ENCODE results near the gene ANKRD6.
"Not testable (repeated sequence)": the region's sequence is repeated elsewhere in the genome, so short reads cannot be mapped to it uniquely, and the experiment has no call there.

The ANKRD6 gene

DNA sequence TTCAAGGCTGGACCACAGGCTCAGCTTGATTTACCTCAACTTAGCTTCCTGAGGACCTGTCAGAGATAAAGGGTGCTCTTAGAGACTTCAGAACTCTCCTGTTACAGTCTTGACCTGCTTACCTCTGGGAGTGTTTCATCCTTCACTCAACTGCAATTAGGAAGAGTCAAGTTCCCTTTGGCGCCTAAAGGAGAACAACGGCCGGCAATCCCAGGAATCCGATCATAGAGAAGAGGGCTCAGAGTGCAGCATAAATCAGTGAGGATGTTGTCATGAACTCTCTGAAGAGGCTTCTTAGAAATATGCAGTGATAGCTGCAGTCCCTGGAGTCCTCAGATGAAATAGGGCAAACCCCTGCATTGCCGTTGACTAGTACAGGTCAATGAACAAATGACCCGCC is 169.2 kb downstream of the ANKRD6 start:
- DNase-seq (ENCODE audit: low read depth in 2 of 2): no peak

DNA sequence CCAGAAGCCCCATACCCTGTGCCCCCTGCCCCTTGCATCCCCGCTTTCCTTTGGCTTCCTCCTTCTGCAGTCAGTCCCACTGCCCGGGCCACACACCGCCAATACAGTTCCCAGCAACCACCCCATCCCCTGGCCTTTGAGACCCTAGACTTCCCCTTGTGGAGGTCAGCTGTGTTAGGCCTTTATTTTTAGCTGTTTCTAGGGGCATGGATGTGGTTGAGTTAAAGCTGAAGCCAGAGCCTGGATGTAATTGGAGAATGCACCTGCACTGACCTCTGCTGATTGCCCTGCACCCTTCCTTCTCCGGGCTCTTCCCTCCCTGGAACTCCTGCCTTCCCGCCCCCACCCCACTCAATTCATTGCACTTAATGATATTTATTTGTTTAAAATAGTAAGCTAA is 171.7 kb downstream of the ANKRD6 start:
- no peak for DNase-seq (ENCODE audit: low read depth in 2 of 2)

DNA sequence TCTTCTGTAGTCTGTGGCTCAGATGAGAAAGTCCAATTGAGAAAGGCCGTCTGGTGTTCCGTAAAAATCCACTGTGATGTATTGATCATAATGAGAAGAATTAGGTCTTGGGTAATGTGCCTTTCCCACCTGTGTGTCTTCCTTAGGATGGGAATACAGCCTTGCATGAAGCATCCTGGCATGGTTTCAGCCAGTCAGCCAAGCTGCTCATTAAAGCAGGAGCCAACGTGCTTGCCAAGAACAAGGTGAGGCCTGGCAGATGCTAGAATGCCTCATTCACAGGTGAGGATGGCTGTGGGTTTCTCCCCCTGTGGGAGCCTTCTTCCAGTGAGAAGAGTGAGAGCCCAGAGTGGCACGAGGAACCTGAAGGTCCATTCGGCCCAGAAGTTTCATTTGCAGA is 172.9 kb downstream of the ANKRD6 start:
- no peak for DNase-seq (ENCODE audit: low read depth in 2 of 2)

DNA sequence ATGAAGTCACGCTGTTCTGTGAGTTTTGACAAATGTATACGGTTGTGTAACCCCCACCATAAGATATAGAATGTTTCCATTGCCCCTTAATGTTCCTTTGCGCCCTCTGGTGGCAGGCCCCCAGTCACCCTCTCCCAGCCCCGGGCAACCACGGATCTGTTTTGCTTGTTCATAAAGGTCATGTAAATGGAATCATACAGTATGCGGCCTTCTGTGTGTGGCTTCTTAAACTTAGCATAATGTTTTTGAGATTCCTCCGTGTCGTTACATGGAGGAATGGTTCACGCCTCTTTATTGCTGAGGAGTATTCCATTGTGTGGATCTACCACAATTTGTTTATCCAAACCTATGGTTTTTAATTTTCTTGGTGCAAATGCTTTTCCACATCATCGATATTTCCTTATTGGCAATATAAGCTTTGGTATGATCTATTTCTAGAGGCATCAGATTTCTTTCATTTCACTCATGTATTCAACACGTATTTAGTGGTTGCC is 177.2 kb downstream of the ANKRD6 start:
- DNase-seq (ENCODE audit: low read depth in 2 of 2): peak; percentile 64 to 73

DNA sequence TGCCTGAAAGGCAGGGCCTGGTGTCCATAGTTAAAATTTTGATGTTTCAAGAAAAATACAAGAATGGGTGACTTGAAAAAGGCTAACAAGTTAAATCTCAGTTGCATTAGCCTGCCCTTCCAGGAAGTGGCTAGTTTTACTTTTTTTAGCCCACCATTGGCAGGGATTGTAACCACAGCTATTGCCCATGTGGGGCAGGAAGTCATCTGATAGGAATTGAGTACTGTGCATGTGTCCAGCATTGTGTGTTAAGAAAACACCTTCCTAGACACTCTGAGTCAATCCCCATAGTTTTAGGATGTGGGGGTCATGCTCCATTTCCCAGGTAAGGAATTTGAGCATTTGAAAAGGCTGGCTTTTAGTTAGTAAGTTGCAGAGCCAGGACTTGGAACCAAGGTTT is 178.7 kb downstream of the ANKRD6 start:
- DNase-seq (ENCODE audit: low read depth in 2 of 2): no peak

DNA sequence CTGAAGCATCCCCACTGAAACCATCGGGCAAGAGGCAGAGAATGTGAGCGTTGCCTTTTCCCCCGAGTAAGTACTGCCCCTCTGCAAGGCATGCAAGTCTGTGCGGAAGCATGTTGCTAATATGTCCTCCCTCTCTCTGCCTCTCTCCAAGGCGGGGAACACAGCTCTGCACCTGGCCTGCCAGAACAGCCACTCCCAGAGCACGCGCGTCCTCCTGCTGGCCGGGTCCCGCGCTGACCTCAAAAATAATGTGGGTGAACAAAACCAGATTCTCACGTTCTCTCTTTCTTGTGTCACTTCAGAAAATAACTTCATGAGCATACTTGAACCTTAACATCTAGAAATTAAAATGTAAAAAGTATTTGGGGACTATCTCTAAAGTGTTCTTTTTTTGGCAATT is 179.2 kb downstream of the ANKRD6 start:
- no peak for DNase-seq (ENCODE audit: low read depth in 2 of 2)

DNA sequence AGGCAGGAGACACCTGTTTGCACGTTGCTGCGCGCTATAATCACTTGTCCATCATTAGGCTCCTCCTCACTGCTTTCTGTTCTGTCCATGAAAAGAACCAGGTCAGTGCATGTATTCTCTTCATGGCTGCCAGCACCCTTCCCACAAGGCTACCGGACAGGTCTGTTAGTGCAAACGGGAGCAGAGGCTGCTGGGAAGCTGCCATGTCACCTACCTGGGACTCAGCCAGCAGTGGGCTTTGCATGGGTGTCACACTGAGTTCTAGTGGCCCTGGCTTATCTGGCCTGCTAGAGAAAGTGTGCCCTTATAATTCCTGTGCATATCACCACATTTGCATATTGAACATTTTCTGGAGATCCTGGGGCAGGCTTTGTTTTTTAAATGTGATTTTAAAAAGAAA is 180.8 kb downstream of the ANKRD6 start:
- DNase-seq (ENCODE audit: low read depth in 2 of 2): no peak

DNA sequence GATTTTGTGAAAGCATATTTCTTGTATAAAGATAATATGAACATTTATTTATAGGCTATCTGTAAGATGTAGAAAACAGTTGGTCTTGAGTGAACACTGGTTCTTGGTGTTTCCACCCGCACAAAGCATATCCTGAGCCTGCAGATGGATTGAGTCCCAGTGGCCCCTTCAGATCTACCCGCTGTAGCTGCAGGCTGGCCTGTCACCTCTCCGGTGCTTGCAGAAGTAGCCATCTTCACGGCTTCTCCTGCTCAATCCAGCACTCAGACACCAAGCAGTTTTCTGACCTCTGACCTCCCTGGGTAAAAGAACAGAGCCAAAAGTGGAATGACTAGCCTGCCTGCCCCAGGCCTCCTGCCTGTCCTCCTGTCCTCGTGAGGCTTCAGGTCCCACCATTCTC is 182.9 kb downstream of the ANKRD6 start:
- DNase-seq (ENCODE audit: low read depth in 2 of 2): no peak

DNA sequence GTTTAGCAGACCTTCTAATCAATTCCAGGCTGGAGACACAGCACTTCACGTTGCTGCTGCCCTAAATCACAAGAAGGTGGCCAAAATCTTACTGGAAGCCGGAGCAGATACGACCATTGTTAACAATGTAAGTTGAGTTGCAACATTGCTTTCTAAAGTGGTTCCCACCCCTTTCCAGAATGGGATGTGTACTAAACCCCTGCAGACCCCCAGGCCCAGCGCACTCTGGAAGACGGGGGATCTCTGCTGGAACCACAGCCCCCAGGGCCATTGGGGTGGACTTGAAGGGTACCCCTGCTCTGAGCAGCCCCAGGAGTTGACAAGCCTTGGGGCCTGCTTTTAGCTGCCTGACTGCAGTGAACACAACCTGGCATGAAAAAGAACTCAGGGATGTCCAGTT is 183.6 kb downstream of the ANKRD6 start:
- DNase-seq (ENCODE audit: low read depth in 2 of 2): no peak

DNA sequence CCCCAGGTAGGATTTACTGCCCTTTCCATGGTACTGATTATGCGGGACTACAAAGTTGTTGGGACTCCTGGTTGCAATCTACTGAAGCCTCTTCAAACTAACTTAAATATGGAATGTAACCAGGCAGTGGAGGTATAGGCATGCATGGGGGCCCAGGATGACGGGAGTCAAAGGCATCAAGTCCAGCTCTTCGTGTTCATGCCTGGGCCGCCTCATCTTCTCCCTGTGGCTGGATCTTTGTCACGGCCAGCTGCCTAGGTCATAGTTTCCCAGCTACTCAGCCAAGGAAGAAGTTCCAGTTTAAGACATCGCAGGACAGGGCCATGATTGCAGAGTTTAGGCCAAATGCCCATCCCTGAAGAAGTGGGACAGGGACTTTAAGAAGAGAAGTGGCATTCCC is 185.1 kb downstream of the ANKRD6 start:
- DNase-seq (ENCODE audit: low read depth in 2 of 2): no peak

DNA sequence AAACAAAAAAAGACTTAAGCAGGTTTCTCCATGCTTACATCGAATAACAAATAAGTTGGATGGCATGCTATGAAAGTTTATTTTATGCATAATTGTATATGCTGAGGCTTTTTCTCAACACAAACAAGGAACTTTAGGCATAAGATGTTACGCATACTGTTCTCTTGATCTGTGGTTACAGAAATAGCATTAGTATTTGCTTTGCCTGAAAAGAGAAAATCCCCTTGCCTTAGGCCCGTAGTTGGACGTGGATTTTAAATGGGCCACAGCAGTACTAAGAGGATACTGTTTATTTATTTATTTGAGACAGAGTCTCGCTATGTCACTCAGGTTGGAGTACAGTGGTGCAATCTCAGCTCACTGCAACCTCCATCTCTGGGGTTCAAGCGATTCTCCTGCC is 186.6 kb downstream of the ANKRD6 start:
- no peak for DNase-seq (ENCODE audit: low read depth in 2 of 2)

DNA sequence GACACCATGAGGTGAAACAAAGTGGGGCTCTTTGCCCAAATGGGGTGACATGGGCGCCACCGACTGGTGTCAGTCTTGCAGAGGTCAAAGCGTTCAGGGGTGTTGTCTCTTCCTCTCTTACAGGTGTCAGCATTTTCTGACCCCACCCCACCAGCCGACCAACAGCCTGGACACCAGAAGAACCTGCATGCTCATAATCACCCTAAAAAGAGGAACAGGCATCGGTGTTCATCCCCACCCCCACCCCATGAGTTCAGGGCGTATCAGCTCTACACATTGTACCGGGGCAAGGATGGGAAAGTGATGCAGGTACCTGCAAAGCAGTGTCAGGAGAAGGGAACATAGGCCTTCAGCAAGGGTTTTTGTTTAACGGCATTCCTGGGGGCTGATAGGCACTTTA is 190.8 kb downstream of the ANKRD6 start:
- no peak for DNase-seq (ENCODE audit: low read depth in 2 of 2)

DNA sequence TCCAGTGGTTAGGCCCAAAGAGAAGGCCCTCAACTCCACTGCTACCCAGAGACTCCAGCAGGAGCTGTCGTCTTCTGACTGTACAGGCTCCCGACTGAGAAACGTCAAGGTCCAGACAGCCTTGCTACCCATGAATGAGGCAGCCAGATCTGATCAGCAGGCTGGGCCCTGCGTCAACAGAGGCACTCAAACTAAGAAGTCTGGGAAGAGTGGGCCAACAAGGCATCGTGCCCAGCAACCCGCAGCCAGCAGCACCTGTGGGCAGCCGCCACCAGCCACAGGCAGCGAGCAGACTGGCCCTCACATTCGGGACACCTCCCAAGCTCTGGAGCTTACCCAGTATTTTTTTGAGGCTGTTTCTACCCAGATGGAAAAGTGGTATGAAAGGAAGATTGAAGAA is 197.5 kb downstream of the ANKRD6 start:
- DNase-seq (ENCODE audit: low read depth in 2 of 2): no peak

DNA sequence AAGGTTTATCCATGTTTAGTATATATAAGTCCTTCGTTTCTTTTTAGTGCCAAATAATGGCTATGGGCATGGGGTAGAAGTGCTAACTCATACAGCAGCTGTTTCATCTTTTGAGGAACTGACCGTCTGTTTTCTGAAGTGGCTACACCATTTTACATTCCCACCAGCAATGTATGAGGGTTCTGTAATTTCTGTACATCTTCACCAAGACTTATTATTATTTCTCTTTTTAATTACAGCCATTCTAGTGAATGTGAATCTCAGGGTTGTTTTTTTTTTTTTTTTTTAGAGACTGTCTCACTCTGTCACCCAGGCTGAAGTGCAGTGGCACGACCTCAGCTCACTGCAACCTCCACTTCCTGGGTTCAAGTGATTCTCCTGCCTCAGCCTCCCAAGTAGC is 203.5 kb downstream of the ANKRD6 start:
- not testable (repeated sequence) for DNase-seq (ENCODE audit: low read depth in 2 of 2)

DNA sequence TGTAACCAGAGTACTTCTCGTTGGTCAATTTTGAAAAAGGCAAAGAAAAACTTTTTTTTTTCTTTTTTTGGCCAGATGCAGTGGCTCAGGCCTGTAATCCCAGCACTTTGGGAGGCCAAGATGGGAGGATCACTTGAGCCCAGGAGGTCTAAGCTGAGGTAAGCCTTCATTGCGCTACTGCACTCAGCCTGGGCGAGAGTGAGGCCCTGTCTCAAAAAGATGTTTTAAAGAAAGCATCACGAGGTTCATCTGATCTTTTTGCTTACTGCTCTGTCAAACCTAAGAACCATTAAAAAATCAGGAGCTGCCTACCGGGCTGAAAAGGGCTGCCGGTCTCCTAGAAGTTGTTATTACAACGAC is 205.0 kb downstream of the ANKRD6 start:
- no peak for DNase-seq (ENCODE audit: low read depth in 2 of 2)

DNA sequence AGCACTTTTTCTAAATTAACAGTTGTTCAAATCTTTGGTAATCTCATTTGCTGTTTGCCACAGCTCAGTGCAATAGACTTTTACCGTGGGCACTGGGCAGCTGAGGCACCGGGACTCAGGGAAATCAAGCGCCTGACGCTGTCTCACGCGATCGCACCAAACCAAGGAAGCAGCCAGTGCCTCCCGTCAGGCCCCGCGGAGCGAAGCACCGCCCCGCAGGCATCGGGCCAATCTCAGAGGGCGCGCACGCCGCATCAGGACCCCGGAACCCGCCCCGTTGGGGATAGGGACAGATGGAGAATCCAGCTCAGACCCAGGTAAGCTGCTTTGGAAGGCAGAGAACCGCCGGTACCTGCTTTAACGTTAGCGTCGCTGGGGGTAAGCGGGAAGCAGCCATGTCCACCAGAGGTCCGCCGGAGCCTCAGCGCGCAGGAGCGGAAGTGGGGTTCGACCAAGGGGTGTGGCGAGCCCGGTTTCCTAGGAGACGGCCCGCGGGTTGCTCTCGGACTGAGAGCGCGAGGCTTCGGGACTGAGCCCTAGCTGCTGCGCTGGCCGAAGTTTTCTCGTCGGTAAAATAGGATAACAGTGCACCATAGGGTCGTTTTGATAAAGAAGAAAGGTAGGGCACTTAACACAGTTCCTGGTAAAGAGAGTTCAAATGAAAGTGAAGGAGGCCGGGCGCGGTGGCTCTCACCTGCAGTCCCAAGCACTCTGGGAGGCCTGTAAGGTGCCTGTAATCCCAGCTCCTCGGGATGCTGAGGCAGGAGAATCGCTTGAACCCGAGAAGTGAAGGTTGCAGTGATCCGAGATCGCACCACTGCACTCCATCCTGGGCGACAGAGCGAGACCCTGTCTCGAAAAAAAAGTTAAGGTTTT is 205.6 kb downstream of the ANKRD6 start, which contains the start of gene LYRM2:
Gene LYRM2 (minus strand): TSS at position 428 of the 876 bp plus-strand sequence. CDS start 31 bp downstream, at position 397.
- DNase-seq (ENCODE audit: low read depth in 2 of 2): peak; percentile 83 to 91

DNA sequence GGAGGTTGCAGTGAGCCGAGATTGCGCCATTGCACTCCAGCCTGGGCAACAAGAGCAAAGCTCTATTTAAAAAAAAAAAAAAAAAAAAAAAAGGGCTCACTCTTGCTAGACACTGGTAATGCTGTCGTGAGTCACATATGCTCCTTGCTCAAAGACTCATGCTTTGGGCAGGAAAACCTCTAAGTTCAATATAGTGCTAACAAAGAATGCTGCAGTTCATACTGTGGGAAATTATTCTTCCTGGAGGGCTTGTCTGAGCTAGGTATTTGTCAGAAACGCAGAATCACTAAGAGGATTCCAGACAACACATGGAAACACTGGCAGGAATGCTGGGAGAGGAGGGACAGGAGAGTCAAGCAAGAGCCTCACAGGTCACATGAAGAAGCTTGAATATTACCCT is 207.9 kb downstream of the ANKRD6 start:
- DNase-seq (ENCODE audit: low read depth in 2 of 2): no peak

DNA sequence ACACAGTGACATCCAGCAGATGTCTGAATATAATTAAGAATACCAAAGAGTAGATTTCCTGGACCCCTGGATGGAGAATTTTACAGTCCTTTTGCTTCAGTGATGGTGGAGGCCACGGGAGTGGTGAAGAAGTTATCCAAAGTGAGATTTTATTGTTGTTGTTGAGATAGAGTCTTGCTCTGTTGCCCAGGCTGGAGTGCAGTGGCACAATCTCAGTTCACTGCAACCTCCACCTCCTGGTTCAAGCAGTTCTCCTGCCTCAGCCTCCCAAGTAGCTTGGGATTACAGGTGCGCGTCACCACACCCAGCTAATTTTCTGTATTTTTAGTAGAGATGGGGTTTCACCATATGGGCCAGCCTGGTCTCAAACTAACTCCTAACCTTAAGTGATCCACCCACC is 208.6 kb downstream of the ANKRD6 start:
- not testable (repeated sequence) for DNase-seq (ENCODE audit: low read depth in 2 of 2)

DNA sequence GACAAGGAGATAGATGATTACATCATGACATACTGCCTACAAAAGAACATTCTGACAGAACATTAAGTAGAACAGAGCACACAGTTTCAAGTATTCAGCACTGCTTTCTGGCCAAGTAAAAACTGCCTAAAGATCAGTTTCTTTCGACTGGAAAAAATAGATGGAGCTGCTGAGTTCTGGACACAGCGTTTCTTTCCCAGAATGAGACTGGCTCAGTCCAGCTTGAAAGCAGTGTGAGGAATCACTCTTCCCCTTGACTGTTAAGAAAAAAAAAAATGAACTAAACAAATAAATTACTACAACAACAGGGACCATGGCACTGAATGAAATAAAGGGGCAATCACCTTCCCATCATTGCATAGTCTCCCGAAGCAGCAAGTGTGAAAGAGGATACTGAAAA is 210.0 kb downstream of the ANKRD6 start:
- no peak for DNase-seq (ENCODE audit: low read depth in 2 of 2)

DNA sequence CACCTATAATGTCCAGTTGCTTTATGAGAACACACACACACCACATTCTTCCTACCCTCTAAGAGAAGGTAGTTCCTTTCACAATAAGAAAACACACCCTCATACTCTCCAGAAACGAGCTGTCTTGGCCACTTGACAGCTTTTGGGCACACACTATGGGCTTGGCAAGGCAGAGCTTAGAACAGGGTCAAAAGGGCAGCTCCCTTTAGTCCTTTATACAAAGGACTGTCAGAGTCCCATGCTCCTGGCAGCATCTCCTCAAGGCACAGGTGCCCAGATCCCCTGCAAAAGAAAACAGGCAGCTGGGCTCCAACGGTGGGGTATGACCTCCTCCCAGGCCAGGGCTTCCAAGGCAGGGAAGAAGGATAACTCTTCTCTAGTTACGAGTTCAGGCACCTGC is 210.5 kb downstream of the ANKRD6 start:
- no peak for DNase-seq (ENCODE audit: low read depth in 2 of 2)

DNA sequence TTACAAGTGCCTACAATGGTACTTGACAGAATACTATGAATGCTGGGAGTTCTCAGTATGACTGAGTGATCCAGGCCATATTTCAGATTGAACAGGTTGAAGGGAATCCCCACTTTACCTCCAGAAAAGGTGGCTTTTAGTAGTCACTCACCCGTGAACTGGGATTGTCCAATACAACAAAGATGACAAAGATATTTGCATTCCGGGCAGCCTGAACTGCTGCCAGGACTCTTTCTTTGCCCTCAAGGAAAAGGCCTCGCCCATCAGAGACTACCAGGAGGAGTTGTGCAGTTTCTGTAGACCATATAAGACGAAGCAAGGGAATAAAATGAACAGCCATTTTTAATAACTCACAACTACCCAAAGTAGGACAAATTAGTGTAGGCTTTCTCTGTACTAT is 211.9 kb downstream of the ANKRD6 start:
- no peak for DNase-seq (ENCODE audit: low read depth in 2 of 2)

DNA sequence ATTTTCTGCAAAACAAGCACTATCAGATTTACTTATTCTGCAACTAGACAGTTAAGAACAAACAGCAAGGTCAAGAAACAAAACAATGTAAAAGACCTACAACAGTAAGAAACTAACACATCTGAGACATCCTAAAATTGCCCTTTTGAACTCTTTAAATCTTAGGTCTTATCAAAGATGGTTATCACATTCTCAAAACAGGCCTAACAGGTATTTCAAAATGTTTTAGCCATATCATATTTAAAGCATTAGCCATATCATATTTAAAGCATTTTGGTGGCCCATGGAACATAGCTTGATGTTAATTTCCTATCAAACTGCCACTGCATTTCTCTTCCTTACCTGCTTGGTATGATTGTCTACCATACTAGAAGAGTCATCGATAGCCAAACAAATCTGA is 216.7 kb downstream of the ANKRD6 start:
- no peak for DNase-seq (ENCODE audit: low read depth in 2 of 2)

DNA sequence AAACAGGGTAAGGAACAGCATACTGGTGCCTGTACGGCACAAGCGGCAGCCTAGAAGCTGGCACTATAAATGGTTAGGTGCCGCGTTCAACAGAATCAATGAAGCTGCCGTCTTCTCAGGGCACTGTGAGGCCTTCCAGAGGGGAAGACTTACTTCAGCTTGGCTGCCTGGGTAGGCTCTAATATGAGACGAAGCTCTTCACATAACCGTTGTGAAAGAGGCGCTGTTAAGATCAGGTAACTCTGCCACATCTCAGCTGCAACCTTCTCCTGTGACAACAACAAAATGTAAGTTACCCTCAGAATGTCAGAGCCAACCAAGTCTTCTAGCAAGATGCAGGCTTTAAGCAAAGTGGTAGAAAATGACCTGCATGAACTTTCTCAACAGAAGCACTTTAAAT is 217.6 kb downstream of the ANKRD6 start:
- no peak for DNase-seq (ENCODE audit: low read depth in 2 of 2)

DNA sequence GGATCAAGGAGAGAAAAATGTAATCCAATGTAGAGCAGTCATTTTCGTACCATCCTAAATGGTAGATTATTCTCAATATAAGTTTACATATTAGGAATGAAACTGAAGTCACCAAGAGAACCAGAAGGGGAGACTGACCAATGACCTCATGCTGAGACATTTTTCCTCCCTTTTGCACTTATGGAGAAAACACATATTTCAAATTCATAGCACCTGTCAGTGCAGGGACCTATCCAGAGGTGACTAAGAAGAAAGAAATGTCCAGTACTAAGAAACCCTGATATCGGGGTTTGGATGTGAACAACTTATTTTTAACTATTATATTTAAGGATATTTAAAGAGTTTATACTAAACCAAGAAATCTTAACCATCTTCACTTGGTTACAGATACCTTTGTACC is 222.2 kb downstream of the ANKRD6 start:
- no peak for DNase-seq (ENCODE audit: low read depth in 2 of 2)
